BLaER1 treated with 17β-estradiol and CSF1 and Interleukin-3, amounts not matched to agents 10 nM and 100 nM (cell line): Measurements from ENCODE around the gene FAM53A.

Experiments
- H3K27ac ChIP-seq, 11 experiments: shearing (Covaris generic); formaldehyde crosslinking; 2 replicates each; pipeline ENCODE4 v1.8.1; 2022
- H3K27me3 ChIP-seq, 11 experiments: shearing (Covaris generic); formaldehyde crosslinking; 2 replicates each; pipeline ENCODE4 v1.8.1; 2022
- H3K36me3 ChIP-seq, 11 experiments: shearing (Covaris generic); formaldehyde crosslinking; 2 replicates each; pipeline ENCODE4 v1.8.1; 2022
- H3K4me1 ChIP-seq, 10 experiments: shearing (Covaris generic); formaldehyde crosslinking; 2 replicates each; pipeline ENCODE4 v1.8.1; 2022
- H3K4me2 ChIP-seq, 11 experiments: shearing (Covaris generic); formaldehyde crosslinking; 2 replicates each; pipeline ENCODE4 v1.8.1; 2022
- H3K4me3 ChIP-seq, 10 experiments: shearing (Covaris generic); formaldehyde crosslinking; 2 replicates each; pipeline ENCODE4 v1.8.1; 2022
- H3K9ac ChIP-seq, 11 experiments: shearing (Covaris generic); formaldehyde crosslinking; 2 replicates each; pipeline ENCODE4 v1.8.1; 2022
- H3K9me3 ChIP-seq, 11 experiments: shearing (Covaris generic); formaldehyde crosslinking; replicated peaks in 1 of 11; 2 replicates each; pipeline ENCODE4 v1.8.1; 2022
- H4K20me1 ChIP-seq, 11 experiments: shearing (Covaris generic); formaldehyde crosslinking; 2 replicates each; pipeline ENCODE4 v1.8.1; 2022
- Cebpa-rat ChIP-seq, 11 experiments: shearing (Covaris generic); IDR thresholded peaks; 2 replicates each; pipeline ENCODE4 v1.8.1; 2022

Gene FAM53A

DNA sequence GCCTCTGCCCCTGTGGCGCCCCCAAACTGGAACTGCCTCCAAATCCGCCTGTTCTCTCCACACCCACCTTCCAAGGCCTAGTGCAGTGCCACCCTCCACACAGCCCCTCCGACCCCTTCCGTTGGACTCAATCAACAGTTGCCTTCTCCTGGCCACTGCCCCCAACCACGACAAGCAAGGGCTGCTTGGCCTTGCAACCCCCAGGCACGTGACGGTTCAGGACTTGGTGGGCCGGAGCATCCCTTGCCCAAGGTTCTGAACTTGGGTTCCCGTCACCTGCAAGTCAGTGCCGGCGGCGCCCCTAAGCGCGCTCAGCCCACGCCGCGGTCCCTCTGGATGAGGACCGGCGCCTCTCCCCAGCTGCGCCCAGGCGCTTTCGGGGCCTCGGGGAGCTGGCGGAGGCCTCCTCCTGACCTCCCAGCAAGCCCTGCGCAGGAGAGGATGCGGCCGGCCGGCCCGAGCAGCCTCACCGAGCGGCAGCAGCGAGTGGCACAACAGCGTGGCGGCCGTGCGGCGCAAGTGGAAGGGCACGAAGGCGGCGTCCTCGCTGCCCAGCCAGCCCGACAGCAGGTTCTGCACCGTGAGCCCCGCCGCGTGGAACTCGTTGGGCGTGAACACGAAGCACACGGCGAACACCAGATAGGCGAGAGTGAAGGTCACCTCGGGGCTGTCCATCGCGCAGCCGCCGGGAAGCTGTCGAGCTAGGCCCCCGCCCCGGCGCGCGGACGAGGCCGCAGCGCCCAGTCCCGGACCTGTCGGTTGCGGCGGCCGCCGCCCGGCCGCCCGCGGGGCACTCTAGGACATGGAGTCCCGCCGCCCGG, 36.3 kb upstream of the FAM53A start:
- H3K36me3 ChIP-seq: peaks cover 15 to 50% (median 38%) of the 10 kb centered on the region in 11 experiments; a peak in 21 of 22 replicates
- H3K4me1 ChIP-seq: peaks cover 78 to 87% (median 84%) of the 10 kb centered on the region in 10 experiments
- no peaks in the 10 kb centered on the region for H3K27me3 ChIP-seq
- peak overlapping the region; percentile 87 to 100 (median 100) for H3K27ac ChIP-seq
- TF ChIP-seq Cebpa-rat (IDR thresholded peaks at IDR 0.05): no peak
- peak overlapping the region; percentile 95 to 100 (median 99) for H3K4me2 ChIP-seq
- peak overlapping the region; percentile 66 to 90 (median 85) for H3K4me3 ChIP-seq
- peaks cover 33 to 85% (median 71%) of the 10 kb centered on the region in 11 experiments for H4K20me1 ChIP-seq
- H3K9me3 ChIP-seq: no peaks in the 10 kb centered on the region
- H3K9ac ChIP-seq: peak overlapping the region; percentile 86 to 100 (median 99)

DNA sequence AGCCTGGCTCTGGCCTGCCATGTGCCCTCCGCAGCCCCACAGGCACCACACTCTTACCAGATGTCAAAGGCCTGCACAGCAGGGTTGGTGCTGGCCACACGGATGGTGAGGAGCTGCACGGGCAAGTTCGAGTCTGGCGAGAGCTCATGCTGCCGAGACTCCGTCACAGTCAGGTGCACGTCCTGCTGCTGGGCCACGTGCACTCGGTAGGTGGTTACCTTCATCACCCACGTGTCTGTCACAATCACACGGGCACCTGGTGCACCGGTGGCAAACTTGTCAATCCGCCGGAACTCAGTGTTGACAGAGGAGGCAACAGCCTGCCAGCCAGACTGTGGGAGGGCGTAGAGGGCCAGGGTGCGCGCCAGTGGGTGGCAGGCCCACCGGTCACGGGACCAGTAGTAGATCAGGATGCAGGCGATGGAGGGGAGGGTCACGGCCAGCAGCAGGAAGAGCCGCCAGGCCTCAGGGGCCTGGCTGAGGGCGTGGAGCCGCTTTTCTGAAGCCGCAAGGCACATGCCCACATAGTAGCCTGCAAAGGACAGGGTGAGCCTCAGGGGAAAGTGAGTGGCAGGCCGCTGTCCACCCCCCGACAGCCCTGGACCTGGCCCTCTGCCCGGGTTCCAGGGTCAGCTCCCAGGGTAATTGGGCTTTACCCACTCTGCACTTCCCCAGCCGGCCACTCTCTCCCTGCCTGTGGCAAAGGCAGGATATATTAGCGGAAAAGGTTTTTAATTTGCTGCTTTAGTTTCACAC, 34.2 kb upstream of the FAM53A start:
- H3K4me3 ChIP-seq: peak overlapping the region; percentile 28 to 90 (median 85); a peak in 16 of 20 replicates
- no peaks in the 10 kb centered on the region for H3K27me3 ChIP-seq
- TF ChIP-seq Cebpa-rat (IDR thresholded peaks at IDR 0.05): no peak
- H3K4me2 ChIP-seq: peak overlapping the region; percentile 95 to 100 (median 99)
- H3K9me3 ChIP-seq: no peaks in the 10 kb centered on the region
- H3K36me3 ChIP-seq: peaks cover 12 to 30% (median 20%) of the 10 kb centered on the region in 11 experiments; a peak in 18 of 22 replicates
- H3K9ac ChIP-seq: peak overlapping the region; percentile 48 to 100 (median 99)
- peaks cover 86 to 89% (median 87%) of the 10 kb centered on the region in 10 experiments for H3K4me1 ChIP-seq
- peaks cover 33 to 87% (median 67%) of the 10 kb centered on the region in 11 experiments for H4K20me1 ChIP-seq
- H3K27ac ChIP-seq: peak overlapping the region in 9 of 11 experiments; percentile 37 to 100 (median 100); a peak in 18 of 22 replicates

DNA sequence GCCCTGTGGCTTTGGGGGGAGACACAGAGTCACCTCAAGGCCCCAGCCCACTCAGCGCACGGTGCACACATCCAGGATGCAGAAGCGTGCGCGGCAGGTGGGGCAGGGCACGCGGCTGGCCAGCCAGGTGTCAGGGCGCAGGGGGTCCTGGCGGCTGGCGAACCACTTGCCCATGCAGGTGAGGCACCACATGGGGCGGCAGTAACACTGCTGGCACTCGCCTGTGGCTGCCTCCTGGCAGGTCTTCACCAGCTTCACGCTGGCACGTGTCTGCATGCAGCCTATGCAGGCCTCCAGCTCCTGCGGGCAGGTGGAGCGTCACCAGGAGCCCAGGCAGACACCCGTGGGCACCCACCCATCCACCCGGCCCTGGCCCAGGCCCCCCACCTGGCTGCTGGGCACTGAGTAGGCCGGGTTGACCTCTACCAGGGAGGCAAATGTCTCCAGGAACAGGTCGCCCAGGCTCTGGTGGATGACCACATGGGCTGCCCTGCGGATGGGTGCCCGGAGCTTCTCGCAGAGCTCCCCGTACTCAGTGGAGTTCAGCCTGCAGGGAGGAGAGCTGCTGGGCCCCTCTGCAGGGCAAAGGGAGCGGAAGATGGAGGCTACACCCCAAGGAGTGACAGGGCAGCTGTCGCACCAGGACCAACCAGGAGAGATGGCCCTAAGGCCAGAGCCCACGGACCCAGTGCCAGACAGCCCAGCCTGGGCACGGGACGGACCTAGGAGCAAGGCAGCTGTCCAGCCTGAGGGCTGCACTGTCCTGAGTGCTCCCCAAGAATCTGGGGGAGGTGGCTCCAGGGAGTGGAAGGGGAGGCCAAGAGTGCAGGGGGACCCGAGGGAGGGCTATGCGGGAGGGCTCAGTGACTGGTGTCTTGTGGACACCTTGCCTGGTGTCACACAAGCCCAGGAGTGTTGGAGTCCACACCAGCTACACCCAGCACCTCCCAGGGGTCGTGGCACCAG, 33.3 kb upstream of the FAM53A start:
- Histone ChIP-seq H4K20me1 (peaks cover 33 to 83% (median 60%) of the 10 kb centered on the region in 11 experiments), H3K4me1 (peaks cover 79 to 83% (median 80%) of the 10 kb centered on the region in 10 experiments), H3K36me3 (peaks cover 12 to 30% (median 20%) of the 10 kb centered on the region in 11 experiments; a peak in 18 of 22 replicates), H3K9me3 (no peaks in the 10 kb centered on the region), H3K4me2 (peak overlapping the region; percentile 95 to 100 (median 99)), H3K4me3 (peak overlapping the region in 8 of 10 experiments; percentile 5 to 99 (median 89); a peak in 11 of 20 replicates), H3K27me3 (no peaks in the 10 kb centered on the region), H3K27ac (peak overlapping the region in 9 of 11 experiments; percentile 98 to 100 (median 100); a peak in 17 of 22 replicates), H3K9ac (peak overlapping the region; percentile 88 to 100 (median 99); a peak in 20 of 22 replicates)
- TF ChIP-seq Cebpa-rat (IDR thresholded peaks at IDR 0.05): no peak

DNA sequence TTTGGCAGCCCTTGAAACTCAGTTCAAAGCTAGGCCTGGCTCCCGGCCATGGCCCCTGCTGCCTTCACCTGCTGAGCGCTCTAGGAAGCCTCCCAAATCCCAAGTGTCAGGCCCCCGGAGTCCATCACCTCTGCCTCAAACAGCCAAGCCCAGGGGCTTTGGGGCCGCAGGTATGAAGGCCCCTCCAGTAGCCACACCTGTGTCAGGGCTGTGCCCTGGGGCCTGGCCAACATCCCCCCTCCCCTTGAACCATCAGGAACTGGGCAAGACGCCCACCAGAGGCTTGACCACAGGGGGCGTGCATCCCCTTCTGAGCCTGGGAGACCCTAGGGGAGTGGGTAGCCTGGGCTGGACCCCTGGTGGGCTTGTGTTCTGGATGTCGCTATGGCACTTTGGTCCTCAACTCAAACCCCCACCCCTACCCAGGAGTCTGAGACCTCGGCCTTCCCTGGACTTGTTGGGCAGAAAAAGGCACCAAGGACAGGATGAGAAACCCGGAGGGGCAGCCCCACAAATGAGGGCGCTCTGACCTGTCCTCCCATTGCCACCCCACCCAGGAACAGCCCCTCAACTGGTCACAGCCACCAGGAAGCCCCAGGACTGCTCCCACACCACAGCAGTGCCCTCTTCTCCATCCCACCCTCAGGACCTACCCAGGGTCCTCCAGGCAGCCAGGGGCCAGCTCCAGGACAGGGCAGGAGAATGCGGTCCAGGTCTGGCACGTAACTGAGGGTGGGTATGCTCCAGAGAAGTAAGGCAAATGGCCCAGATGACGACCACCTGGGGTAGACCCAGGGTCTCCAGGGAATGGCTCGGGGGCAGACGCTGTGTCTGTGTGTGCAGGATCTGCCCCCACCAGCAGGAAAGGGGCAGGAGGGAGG, 32.2 kb upstream of the FAM53A start:
- peak overlapping the region in 8 of 10 experiments; percentile 27 to 99 (median 94); a peak in 15 of 20 replicates for H3K4me3 ChIP-seq
- H3K27ac ChIP-seq: peak overlapping the region in 10 of 11 experiments; percentile 69 to 100 (median 100); a peak in 20 of 22 replicates
- H3K4me1 ChIP-seq: peaks cover 71 to 75% (median 73%) of the 10 kb centered on the region in 10 experiments
- H3K36me3 ChIP-seq: peaks cover 12 to 30% (median 20%) of the 10 kb centered on the region in 11 experiments; a peak in 18 of 22 replicates
- H3K4me2 ChIP-seq: peak overlapping the region; percentile 95 to 100 (median 99)
- no peaks in the 10 kb centered on the region for H3K27me3 ChIP-seq
- no peak for TF ChIP-seq Cebpa-rat (IDR thresholded peaks at IDR 0.05)
- H3K9me3 ChIP-seq: no peaks in the 10 kb centered on the region
- H3K9ac ChIP-seq: peak overlapping the region; percentile 88 to 100 (median 99)
- peaks cover 34 to 81% (median 62%) of the 10 kb centered on the region in 11 experiments for H4K20me1 ChIP-seq

DNA sequence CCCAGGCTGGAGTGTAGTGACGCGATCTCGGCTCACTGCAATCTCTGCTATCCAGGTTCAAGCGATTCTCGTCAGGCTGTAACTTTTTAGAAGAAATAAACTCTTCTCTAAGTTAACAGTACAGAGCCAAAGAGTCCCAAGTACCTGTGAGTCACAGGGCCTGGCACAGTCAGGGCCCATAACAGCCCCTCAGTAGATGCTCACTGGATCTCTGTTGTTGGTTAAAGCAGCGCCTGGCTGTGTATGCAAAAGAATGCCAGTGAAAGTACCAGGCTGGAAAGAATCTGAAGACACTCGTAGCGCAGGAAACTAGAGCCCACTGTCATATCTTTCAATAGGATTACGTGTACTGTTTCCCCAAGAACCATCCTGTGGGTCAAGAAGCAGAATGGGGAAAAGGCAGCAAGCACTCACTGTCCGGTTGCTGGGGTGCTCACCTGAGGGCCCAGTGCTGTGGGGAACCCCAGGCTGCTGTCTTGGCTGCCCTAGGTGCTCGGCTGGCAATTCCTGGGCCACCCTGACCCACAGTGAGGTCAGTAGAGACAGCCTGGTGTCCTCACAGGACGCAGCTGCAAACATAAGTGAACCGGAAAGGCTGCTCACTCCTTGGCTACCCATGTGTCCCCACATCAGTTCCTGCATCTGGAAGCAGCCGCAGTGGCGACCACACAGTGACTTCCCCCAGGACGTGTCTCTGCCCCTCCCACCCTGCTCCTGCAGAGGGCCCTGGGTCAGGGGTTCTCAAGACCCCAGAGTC, 31.1 kb upstream of the FAM53A start:
- H3K9ac ChIP-seq: peak overlapping the region; percentile 88 to 100 (median 99); a peak in 21 of 22 replicates
- H3K9me3 ChIP-seq: no peaks in the 10 kb centered on the region
- peak overlapping the region; percentile 95 to 100 (median 99) for H3K4me2 ChIP-seq
- peak overlapping the region; percentile 15 to 99 (median 92); a peak in 18 of 20 replicates for H3K4me3 ChIP-seq
- peaks cover 45 to 91% (median 73%) of the 10 kb centered on the region in 11 experiments for H4K20me1 ChIP-seq
- H3K4me1 ChIP-seq: peaks cover 78 to 83% (median 81%) of the 10 kb centered on the region in 10 experiments
- peak overlapping the region; percentile 66 to 100 (median 100) for H3K27ac ChIP-seq
- TF ChIP-seq Cebpa-rat (IDR thresholded peaks at IDR 0.05): peak in 1 of 11 experiments; percentile 24; a peak in 1 of 22 replicates
- H3K27me3 ChIP-seq: no peaks in the 10 kb centered on the region
- H3K36me3 ChIP-seq: peaks cover 15 to 36% (median 24%) of the 10 kb centered on the region in 11 experiments; a peak in 18 of 22 replicates

DNA sequence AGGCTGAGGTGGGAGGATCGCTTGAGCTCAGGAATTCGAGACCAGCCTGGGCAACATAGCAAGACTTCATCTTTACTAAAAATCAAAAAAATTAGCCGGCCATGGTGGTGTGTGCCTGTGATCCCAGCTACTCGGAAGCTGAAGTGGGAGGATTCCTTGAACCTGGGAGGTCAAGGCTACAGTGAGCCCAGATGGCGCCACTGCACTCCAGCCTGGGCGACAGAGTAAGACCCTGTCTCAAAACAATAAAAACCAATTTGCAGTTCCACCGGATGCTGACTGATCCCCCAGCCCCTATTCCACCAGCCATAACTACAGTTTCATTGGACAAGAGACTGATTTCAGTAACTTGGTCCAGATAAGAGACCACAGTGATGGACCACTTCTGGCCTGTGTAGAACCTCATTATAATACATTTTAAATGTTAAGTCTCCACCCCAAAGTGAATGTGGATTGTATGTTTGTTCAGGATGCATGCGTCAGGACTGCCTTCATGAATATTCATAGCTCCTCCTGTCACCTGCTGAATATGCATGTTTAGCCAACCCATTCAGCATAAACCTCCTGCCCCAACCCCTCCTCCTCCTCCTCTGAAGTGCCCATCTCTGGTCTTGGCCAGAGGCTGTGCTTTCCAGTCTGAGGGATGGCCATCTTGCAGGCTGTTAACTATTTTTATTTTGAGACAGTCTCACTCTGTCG, 30.3 kb upstream of the FAM53A start:
- Histone ChIP-seq H4K20me1 (peaks cover 51 to 91% (median 73%) of the 10 kb centered on the region in 11 experiments), H3K36me3 (peaks cover 22 to 42% (median 31%) of the 10 kb centered on the region in 11 experiments; a peak in 20 of 22 replicates), H3K9ac (peak overlapping the region; percentile 96 to 100 (median 99); a peak in 21 of 22 replicates), H3K4me3 (peak overlapping the region; percentile 72 to 99 (median 94)), H3K4me1 (peaks cover 78 to 83% (median 81%) of the 10 kb centered on the region in 10 experiments), H3K9me3 (no peaks in the 10 kb centered on the region), H3K4me2 (peak overlapping the region; percentile 95 to 100 (median 99)), H3K27ac (peak overlapping the region; percentile 66 to 100 (median 100); a peak in 21 of 22 replicates), H3K27me3 (no peaks in the 10 kb centered on the region)
- no peak for TF ChIP-seq Cebpa-rat (IDR thresholded peaks at IDR 0.05)
